Heart left ventricle (tissue), 16 donors: ENCODE data around the gene ARMH3. TPM values are rescaled to one million over a fixed set of nuclear protein-coding genes. Genes with fewer than 3 reads are reported as not detected.

Source experiments
- ATAC-seq, 4 donors: fragments of 200-7000 bp; cut with Tn5 transposase; one replicate each; pipeline ENCODE4 v1.9.1; 2020 to 2022; ENCODE audit warnings: moderate library complexity in 4 of 4, mild to moderate bottlenecking in 3 of 4, moderate number of reproducible peaks in 1 of 4
- DNase-seq, 5 donors: peaks; one replicate each; pipeline ENCODE4 v3.0.0-alpha.2; 2020
- H3K27ac ChIP-seq, 12 donors: fragments of 200-600 bp; sonication (generic) in 4 of 12; one replicate each; pipeline versions ENCODE4 v1.5.0 to v1.8.0; 2016 to 2022; ENCODE audit warnings: mild to moderate bottlenecking in 2 of 12
- H3K27me3 ChIP-seq, 9 donors: fragments of 200-600 bp; sonication (generic) in 2 of 9; one replicate each; pipeline versions ENCODE4 v1.5.1 to v1.8.0; 2016 to 2022; ENCODE audit warnings: mild to moderate bottlenecking in 3 of 9
- H3K36me3 ChIP-seq, 9 donors: fragments of 200-600 bp; sonication (generic) in 2 of 9; one replicate each; pipeline versions ENCODE4 v1.5.0 to v1.8.0; 2018 to 2022; ENCODE audit warnings: mild to moderate bottlenecking in 2 of 9
- H3K4me1 ChIP-seq, 12 donors: fragments of 200-600 bp; sonication (generic) in 4 of 12; one replicate each; pipeline versions ENCODE4 v1.5.0 to v1.8.0; 2016 to 2022; ENCODE audit warnings: mild to moderate bottlenecking in 3 of 12
- H3K4me3 ChIP-seq, 12 donors: fragments of 200-600 bp; sonication (generic) in 4 of 12; one replicate each; pipeline versions ENCODE4 v1.5.0 to v1.8.0; 2017 to 2022; ENCODE audit warnings: mild to moderate bottlenecking in 9 of 12, moderate library complexity in 4 of 12
- H3K9me3 ChIP-seq, 12 donors: fragments of 200-600 bp; sonication (generic) in 4 of 12; one replicate each; pipeline versions ENCODE4 v1.5.0 to v1.8.0; 2016 to 2022; ENCODE audit warnings: mild to moderate bottlenecking in 1 of 12
- CTCF ChIP-seq, 12 donors: fragments of 200-600 bp; sonication (generic) in 4 of 12; IDR thresholded peaks; one replicate each; pipeline versions ENCODE4 v1.5.0 to v1.8.0; 2018 to 2022; ENCODE audit warnings: antibody characterized with exemption in 12 of 12, mild to moderate bottlenecking in 5 of 12
- POLR2A ChIP-seq, 2 donors: fragments of 450-650 bp; IDR thresholded peaks; one replicate each; pipeline ENCODE4 v1.6.1; 2017; ENCODE audit warnings: antibody characterized with exemption in 2 of 2, mild to moderate bottlenecking in 2 of 2, moderate library complexity in 2 of 2
- WGBS, 4 donors: extraction: QIAGEN DNeasy Blood & Tissue Kit in 2 of 4; methylation state at CpG; one replicate each; pipeline versions ENCODE4 v1.1.5 to v1.1.7; 2013 to 2018; 5-methylcytosine and 5-hydroxymethylcytosine counted together
- intact Hi-C, 10 donors: fragments of 100-400 bp; cut with DNase I; formaldehyde crosslinking; loops; one replicate each; pipeline versions ENCODE4 v1.11.1 to v1.14.2; 2022
- polyA plus RNA-seq, 2 donors: library from polyadenylated mRNA; stranded (reverse); fragments of 200-250 nt; gene quantifications; one replicate each; pipeline ENCODE4 v1.2.3, GENCODE V29; 2013
- total RNA-seq, 9 donors: library from RNA; depleted of rRNA in 2 of 9; stranded (reverse); fragments of >200 nt in 2 of 9; fragmentation: NEBNext Ultra II Directional in 3 of 9; extraction: Animal tissue kit (Norgen Biotek cat#: 25700) in 3 of 9; gene quantifications; one replicate each; pipeline versions ENCODE4 v1.1.0 to v1.2.4, GENCODE V29; 2016 to 2023
- donor health status: ischemic (EF 13 %, LVEDD 7.1; RV severe dilation, severe dysfunction).
- donor health status: healthy with polysubstance abuse.
- donor health status: DM: no; HTN: yes; CAD: no.
- donor health status: DM: no; HTN: no; CAD: no.
- donor health status: ischemic (EF 25% LVEDD 6.9; RV normal size, moderate dysfunction).
- donor health status: ischemic (EF 25% LVEDD 5.7; RV mildly dilated, moderate dysfunction).
- donor health status: healthy.
- donor health status: DM: yes; HTN: yes; CAD: no.
- donor health status: ischemic (EF 35%, LVEDD 5.7; RV mildly dilated, moderate dysfunction).
- donor health status: nonischemic (EF 11% LVEDD 7.7; RV severe dilation, severe dysfunction).
- donor health status: DM: yes; HTN: yes; CAD: no.
- donor health status: PGD.
- donor health status: ischemic (EF 29% LVEDD 5.4; RV normal size, mild dysfunction).
- donor health status: nonischemic (EF 23%, LVEDD 6.1; RV moderate dilation, normal function).

Gene ARMH3
- total and polyA plus RNA-seq, 11 donors = 28.5 to 84.2 (median 43.9) TPM

- H3K4me1 ChIP-seq = peaks cover 0 to 61% (median 4%) of the 10 kb centered on the region in 12 donors
Observed at GRCh38 chr10:101887775-101888174, 168.2 kb downstream of the ARMH3 start.

DNA sequence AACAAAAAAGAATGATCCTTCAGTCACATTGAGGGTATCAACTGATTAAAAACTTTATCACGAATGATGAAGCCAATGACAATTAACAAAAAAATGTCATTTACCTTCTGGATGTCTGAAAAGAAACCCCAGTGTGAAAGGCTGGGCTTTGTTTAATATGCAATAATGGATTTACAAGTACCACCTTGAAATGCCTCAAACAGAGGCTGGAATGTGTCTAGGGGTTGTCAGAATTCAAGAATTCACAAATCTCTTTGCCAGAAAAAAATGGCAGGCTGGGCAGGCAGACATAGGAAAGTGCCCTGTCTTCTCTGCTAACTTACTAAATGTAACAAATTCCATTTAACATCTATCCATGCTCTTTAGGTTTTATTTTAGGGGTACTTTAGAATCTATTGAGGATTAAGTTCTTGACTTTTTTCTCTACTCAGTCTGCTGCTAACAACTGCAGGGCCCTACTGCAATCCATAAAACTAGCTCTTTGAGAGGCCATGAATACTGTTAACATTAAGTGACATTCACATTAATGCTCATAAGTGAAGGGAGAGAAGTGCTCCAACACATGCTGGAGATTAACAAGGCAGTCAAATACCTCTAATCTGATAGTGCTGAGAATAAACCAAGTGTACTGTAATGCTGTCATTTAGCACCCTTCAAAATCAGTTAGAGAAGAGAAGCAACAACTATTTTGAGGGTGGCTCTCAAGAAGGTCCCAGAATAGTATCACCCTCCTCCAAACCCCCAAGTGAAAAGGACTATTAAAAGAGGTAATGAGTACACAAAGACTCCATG is 169.3 kb downstream of the ARMH3 start:
- Histone ChIP-seq H3K4me3 (no peak overlapping the region), H3K4me1 (peaks cover 0 to 61% (median 4%) of the 10 kb centered on the region in 12 donors), H3K9me3 (no peaks in the 10 kb centered on the region), H3K27me3 (no peaks in the 10 kb centered on the region), H3K36me3 (peaks cover 0 to 24% (median 11%) of the 10 kb centered on the region in 9 donors), H3K27ac (peak overlapping the region in 10 of 12 donors; percentile 10 to 75 (median 47))
- TF ChIP-seq POLR2A (IDR thresholded peaks at IDR 0.05) = no peak
- no peak for TF ChIP-seq CTCF (IDR thresholded peaks at IDR 0.05)
- WGBS, 4 donors = 58 to 72% (median 67%) methylated on average over 1 of the region's 1 CpG
- intact Hi-C loops = loop anchor here in 7 of 10 donors (2.0 to 10.0 kb wide), 6 partner anchors 44 to 188 kb away; partner anchors contain the start of gene KCNIP2 (in 3 of the 7)
- DNase-seq (no peak), ATAC-seq (peak; percentile 25 to 93 (median 62))

More at GRCh38 chr10:101887775-101888174, 168.2 kb downstream of the ARMH3 start:
- Histone ChIP-seq H3K4me3 (no peak overlapping the region), H3K9me3 (no peaks in the 10 kb centered on the region), H3K27me3 (no peaks in the 10 kb centered on the region), H3K27ac (peak overlapping the region in 10 of 12 donors; percentile 10 to 75 (median 47)), H3K36me3 (peaks cover 0 to 24% (median 11%) of the 10 kb centered on the region in 9 donors)
- DNase-seq = no peak
- intact Hi-C loops = loop anchor here in 9 of 10 donors (2.0 to 10.0 kb wide), 9 partner anchors 45 to 187 kb away; partner anchors contain the start of gene KCNIP2 (in 3 of the 9)
- 49 to 69% (median 56%) methylated on average over 5 of the region's 5 CpGs for WGBS, 4 donors
- TF ChIP-seq CTCF (IDR thresholded peaks at IDR 0.05) (no peak), POLR2A (IDR thresholded peaks at IDR 0.05) (no peak)
- ATAC-seq = peak; percentile 31 to 55 (median 42)

DNA sequence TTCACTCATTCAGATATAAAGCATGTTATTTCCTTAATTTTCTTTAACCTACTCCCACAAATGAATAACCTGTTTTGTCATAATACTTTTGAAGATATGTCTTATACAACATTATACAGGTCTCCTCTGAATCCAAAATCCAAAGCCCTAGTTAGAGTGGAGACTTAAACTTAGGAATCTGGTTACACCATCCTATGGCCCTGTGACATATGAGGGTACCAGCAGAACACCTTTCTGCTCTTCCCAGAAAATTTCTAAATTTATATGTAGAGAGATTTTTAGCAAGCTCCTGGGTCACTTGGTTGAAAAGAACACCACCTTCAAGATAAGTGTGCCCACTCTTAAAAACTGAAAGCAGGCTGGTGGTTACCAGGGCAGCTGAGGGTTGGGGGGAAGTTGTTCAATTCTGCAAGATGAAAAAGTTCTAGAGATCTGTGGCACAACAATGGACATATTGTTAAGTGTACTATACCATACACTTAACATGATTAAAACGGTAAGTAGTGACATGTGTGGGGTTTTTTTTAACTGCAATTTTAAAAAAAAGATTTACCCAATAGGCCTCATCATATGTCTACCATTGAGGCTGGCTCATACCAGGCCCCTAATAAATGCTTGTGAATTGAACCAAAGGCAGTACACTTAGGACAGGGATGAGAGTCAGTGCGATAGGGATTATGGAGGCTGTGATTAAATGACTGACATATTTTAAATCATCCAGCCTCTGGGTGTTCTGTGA is 174.8 kb downstream of the ARMH3 start:
- intact Hi-C loops = loop anchor here in 2 of 10 donors (5.0 to 10.0 kb wide), 2 partner anchors 39 to 194 kb away; partner anchors contain the start of gene KCNIP2 (in 1 of the 2)
- TF ChIP-seq CTCF (IDR thresholded peaks at IDR 0.05) = no peak
- ATAC-seq = no peak

More for the DNA sequence above, 174.8 kb downstream of the ARMH3 start:
- Histone ChIP-seq H3K36me3 (peaks cover 0 to 19% (median 6%) of the 10 kb centered on the region in 9 donors), H3K4me1 (peaks cover 0 to 34% (median 6%) of the 10 kb centered on the region in 12 donors), H3K27ac (no peak overlapping the region), H3K27me3 (no peaks in the 10 kb centered on the region), H3K4me3 (no peak overlapping the region), H3K9me3 (no peaks in the 10 kb centered on the region)
- DNase-seq = no peak
- 80 to 90% (median 88%) methylated on average over 2 of the region's 2 CpGs for WGBS, 4 donors
